H9 (cell line): ENCODE results near the gene DLG5. TPM values are rescaled to one million over a fixed set of nuclear protein-coding genes. Genes with fewer than 3 reads are reported as not detected.

Experiments
- DNase-seq: peaks from one replicate; pipeline ENCODE4 v3.0.0-alpha.2; 2017
- H2AFZ ChIP-seq: one replicate; pipeline ENCODE4 v1.6.1; 2013; ENCODE audit warnings: mild to moderate bottlenecking, low read length, control low read depth, moderate library complexity
- H2AK5ac ChIP-seq: 2 replicates; pipeline ENCODE4 v1.6.1; 2013; ENCODE audit warnings: low read length, control low read depth, mixed read lengths; ENCODE audit not compliant: insufficient read length
- H2BK120ac ChIP-seq: one replicate; pipeline ENCODE4 v1.6.1; 2013; ENCODE audit warnings: low read depth, mild to moderate bottlenecking, low read length, control low read depth, inconsistent platforms; ENCODE audit not compliant: poor library complexity, severe bottlenecking
- H2BK12ac ChIP-seq: 2 replicates; pipeline ENCODE4 v1.6.1; 2013; ENCODE audit warnings: low read length, control low read depth, mixed read lengths, low read depth; ENCODE audit not compliant: insufficient read length
- H2BK15ac ChIP-seq: 2 replicates; pipeline ENCODE4 v1.6.1; 2013; ENCODE audit warnings: low read depth, low read length, control low read depth
- H2BK20ac ChIP-seq: one replicate; pipeline ENCODE4 v1.6.1; 2013; ENCODE audit warnings: low read depth, mild to moderate bottlenecking, low read length, control low read depth, inconsistent platforms; ENCODE audit not compliant: poor library complexity, severe bottlenecking
- H2BK5ac ChIP-seq: 2 replicates; pipeline ENCODE4 v1.6.1; 2013; ENCODE audit warnings: low read length, control low read depth, mixed read lengths; ENCODE audit not compliant: insufficient read length
- H3K14ac ChIP-seq: 2 replicates; pipeline ENCODE4 v1.6.1; 2013; ENCODE audit warnings: low read length, control low read depth; ENCODE audit not compliant: insufficient read depth
- H3K18ac ChIP-seq: 2 replicates; pipeline ENCODE4 v1.6.1; 2013; ENCODE audit warnings: low read depth, mild to moderate bottlenecking, mixed read lengths, low read length, control low read depth; ENCODE audit not compliant: insufficient read length
- H3K23ac ChIP-seq: 2 replicates; pipeline ENCODE4 v1.6.1; 2013; ENCODE audit warnings: low read length, control low read depth, mixed read lengths, low read depth; ENCODE audit not compliant: insufficient read length
- H3K23me2 ChIP-seq: 2 replicates; pipeline ENCODE4 v1.6.1; 2013; ENCODE audit warnings: low read depth, mild to moderate bottlenecking, mixed read lengths, low read length, control low read depth; ENCODE audit not compliant: insufficient read length, poor library complexity, severe bottlenecking
- H3K27ac ChIP-seq: 2 replicates; pipeline ENCODE4 v1.5.1; 2013; ENCODE audit warnings: low read length, control low read depth, mixed read lengths, low read depth; ENCODE audit not compliant: insufficient read length
- H3K27me3 ChIP-seq: 2 replicates; pipeline ENCODE4 v1.6.1; 2013; ENCODE audit warnings: low read length, control low read depth, inconsistent platforms; ENCODE audit not compliant: insufficient read depth
- H3K4ac ChIP-seq: 2 replicates; pipeline ENCODE4 v1.6.1; 2013; ENCODE audit warnings: low read depth, mild to moderate bottlenecking, control low read depth, inconsistent platforms, low read length, moderate library complexity
- H3K4me1 ChIP-seq: 2 replicates; pipeline ENCODE4 v1.6.1; 2013; ENCODE audit warnings: low read length, control low read depth, inconsistent platforms; ENCODE audit not compliant: insufficient read depth
- H3K4me2 ChIP-seq: 2 replicates; pipeline ENCODE4 v1.6.1; 2013; ENCODE audit warnings: low read length, control low read depth, mixed read lengths; ENCODE audit not compliant: insufficient read length, insufficient read depth
- H3K56ac ChIP-seq: 2 replicates; pipeline ENCODE4 v1.6.1; 2013; ENCODE audit warnings: low read depth, mild to moderate bottlenecking, mixed read lengths, low read length, control low read depth; ENCODE audit not compliant: insufficient read length
- H3K79me1 ChIP-seq: 2 replicates; pipeline ENCODE4 v1.6.1; 2013; ENCODE audit warnings: low read depth, mild to moderate bottlenecking, moderate library complexity, low read length, control low read depth, inconsistent platforms; ENCODE audit not compliant: insufficient read depth, poor library complexity, severe bottlenecking
- H3K79me2 ChIP-seq: 2 replicates; pipeline ENCODE4 v1.6.1; 2013; ENCODE audit warnings: low read length, control low read depth, inconsistent platforms; ENCODE audit not compliant: insufficient read depth
- H3K9ac ChIP-seq: 2 replicates; pipeline ENCODE4 v1.6.1; 2013; ENCODE audit warnings: low read length, control low read depth, mixed read lengths; ENCODE audit not compliant: insufficient read length; ENCODE audit errors: extremely low read depth
- H3K9me3 ChIP-seq: one replicate; pipeline ENCODE4 v1.6.1; 2013; ENCODE audit warnings: low read depth, low read length, inconsistent platforms; ENCODE audit not compliant: control insufficient read depth
- H3T11ph ChIP-seq: one replicate; pipeline ENCODE4 v1.6.1; 2013; ENCODE audit warnings: mild to moderate bottlenecking, low read length, control low read depth, inconsistent platforms
- H4K20me1 ChIP-seq: one replicate; pipeline ENCODE4 v1.6.1; 2013; ENCODE audit not compliant: control insufficient read depth, insufficient read length, insufficient read depth
- H4K5ac ChIP-seq: 2 replicates; pipeline ENCODE4 v1.6.1; 2013; ENCODE audit warnings: low read depth, mild to moderate bottlenecking, mixed read lengths, low read length, control low read depth; ENCODE audit not compliant: insufficient read length
- H4K8ac ChIP-seq: replicated peaks from 2 replicates; pipeline ENCODE4 v1.6.1; 2013; ENCODE audit warnings: low read length, control low read depth, mixed read lengths, low read depth; ENCODE audit not compliant: insufficient read length
- H4K91ac ChIP-seq: 2 replicates; pipeline ENCODE4 v1.6.1; 2013; ENCODE audit warnings: low read depth, mild to moderate bottlenecking, moderate library complexity, mixed read lengths, low read length, control low read depth; ENCODE audit not compliant: insufficient read length
- H3K27ac Mint-ChIP-seq, 3 experiments: 2 replicates in 2 of 3; 3 replicates in 1 of 3; pipeline ENCODE4 v1.8.0; 2020 to 2021; ENCODE audit warnings: mixed read lengths in 3 of 3, mild to moderate bottlenecking in 1 of 3, moderate library complexity in 1 of 3
- H3K27me3 Mint-ChIP-seq: 2 replicates; pipeline ENCODE4 v1.8.0; 2021; ENCODE audit warnings: low read depth, mild to moderate bottlenecking, moderate library complexity, mixed read lengths
- H3K36me3 Mint-ChIP-seq, 3 experiments: 2 replicates in 2 of 3; 3 replicates in 1 of 3; pipeline ENCODE4 v1.8.0; 2020 to 2021; ENCODE audit warnings: low read depth in 3 of 3, mixed read lengths in 3 of 3; ENCODE audit not compliant: insufficient read depth in 1 of 3
- H3K4me1 Mint-ChIP-seq, 2 experiments: 2 replicates each; pipeline ENCODE4 v1.8.0; 2020; ENCODE audit warnings: mixed read lengths in 2 of 2
- H3K4me3 Mint-ChIP-seq, 2 experiments: 2 replicates in 1 of 2; 3 replicates in 1 of 2; pipeline ENCODE4 v1.8.0; 2020 to 2021; ENCODE audit warnings: mild to moderate bottlenecking in 2 of 2, mixed read lengths in 2 of 2, moderate library complexity in 1 of 2
- H3K9me3 Mint-ChIP-seq, 2 experiments: 2 replicates in 1 of 2; 3 replicates in 1 of 2; pipeline ENCODE4 v1.8.0; 2020; ENCODE audit warnings: mild to moderate bottlenecking in 2 of 2, mixed read lengths in 2 of 2, moderate library complexity in 1 of 2
- CTCF ChIP-seq: fragments of 200-600 bp; sonication (generic); conservative IDR thresholded peaks from 3 replicates; pipeline ENCODE4 v1.8.0; 2021; ENCODE audit warnings: antibody characterized with exemption, mild to moderate bottlenecking
- WGBS: extraction: QIAGEN DNeasy Blood & Tissue Kit; methylation state at CpG from one replicate; pipeline ENCODE4 v1.1.7; 2013; ENCODE audit warnings: missing lambda C conversion rate, low lambda C conversion rate, mixed read lengths; ENCODE audit not compliant: insufficient read length; ENCODE audit errors: extremely low coverage; 5-methylcytosine and 5-hydroxymethylcytosine counted together
- total RNA-seq: library from RNA; stranded (reverse); gene quantifications from 2 replicates; pipeline ENCODE4 v1.2.1, GENCODE V29; 2021

DLG5 gene
- total RNA-seq, 1 experiment from 2014 or later, result 67.4 TPM

- no peak overlapping the region for H4K91ac ChIP-seq
- H4K20me1 ChIP-seq, result no peaks in the 10 kb centered on the region
Observed at GRCh38 chr10:77893386-77893785, 33.2 kb downstream of the DLG5 start.

More at GRCh38 chr10:77893386-77893785, 33.2 kb downstream of the DLG5 start:
- H2AFZ ChIP-seq, result no peak overlapping the region
- Mint-ChIP-seq H3K27ac (peak overlapping the region in 1 of 3 experiments; percentile 84; a peak in 2 of 7 replicates), H3K36me3 (no peaks in the 10 kb centered on the region), H3K4me1 (peaks cover 59 to 65% of the 10 kb centered on the region in 2 experiments), H3K9me3 (no peaks in the 10 kb centered on the region), H3K27me3 (no peaks in the 10 kb centered on the region), H3K4me3 (no peak overlapping the region)
- H3T11ph ChIP-seq, result no peak overlapping the region
- H3K27ac ChIP-seq, result no peak overlapping the region
- no peaks in the 10 kb centered on the region for H3K27me3 ChIP-seq
- no peak for DNase-seq
- no peak overlapping the region for H2BK15ac ChIP-seq
- no peaks in the 10 kb centered on the region for H3K9me3 ChIP-seq
- no peak overlapping the region for H3K23ac ChIP-seq
- H2BK20ac ChIP-seq, result no peak overlapping the region
- H2AK5ac ChIP-seq, result no peak overlapping the region
- H2BK120ac ChIP-seq, result no peak overlapping the region
- WGBS, result no CpG with 5 or more reads among the region's 8 CpGs
- peaks cover 5% of the 10 kb centered on the region for H3K79me1 ChIP-seq
- H4K8ac ChIP-seq, result no peak overlapping the region
- H2BK12ac ChIP-seq, result no peak overlapping the region
- H3K23me2 ChIP-seq, result no peaks in the 10 kb centered on the region
- H3K4ac ChIP-seq, result no peak overlapping the region
- no peak for TF ChIP-seq CTCF
- no peak overlapping the region for H4K5ac ChIP-seq
- H3K79me2 ChIP-seq, result peaks cover 5% of the 10 kb centered on the region; the same call in 1 of the 2 replicates
- H3K14ac ChIP-seq, result no peak overlapping the region; the same call in 1 of the 2 replicates
- H3K18ac ChIP-seq, result no peak overlapping the region
- H3K4me1 ChIP-seq, result peaks cover 10% of the 10 kb centered on the region
- no peak overlapping the region for H3K56ac ChIP-seq
- H3K9ac ChIP-seq, result no peak overlapping the region
- H2BK5ac ChIP-seq, result no peak overlapping the region
- no peak overlapping the region for H3K4me2 ChIP-seq
